Vagina (tissue), 2 donors: ENCODE data around the gene CHCT1.

Experiments used
- CTCF ChIP-seq, 3 experiments: fragments of 450-650 bp in 2 of 3; fragments of 200-600 bp in 1 of 3; sonication (generic) in 1 of 3; IDR thresholded peaks; one replicate each; pipeline ENCODE4 v1.5.1; 2017 to 2019; ENCODE audit warnings: antibody characterized with exemption in 3 of 3, mild to moderate bottlenecking in 2 of 3, moderate library complexity in 2 of 3
- POLR2A ChIP-seq, 2 donors: fragments of 450-650 bp; IDR thresholded peaks; one replicate each; pipeline ENCODE4 v1.6.1; 2017; ENCODE audit warnings: antibody characterized with exemption in 2 of 2, mild to moderate bottlenecking in 2 of 2, moderate library complexity in 2 of 2

GRCh38 chr17:60468371-60468770, 46.1 kb downstream of the CHCT1 start:
- TF ChIP-seq CTCF (IDR thresholded peaks at IDR 0.05) = no peak
- TF ChIP-seq POLR2A (IDR thresholded peaks at IDR 0.05) = no peak
